Stimulated activated CD8-positive, alpha-beta memory T cell treated with anti-CD3 and anti-CD28 coated beads, Interleukin-12 subunit alpha, Interleukin-12 subunit beta, amount 100 ng/mL, for 4 hours (primary cell): Measurements from ENCODE around the gene POLQ.
"Not testable (repeated sequence)": the region's sequence is repeated elsewhere in the genome, so short reads cannot be mapped to it uniquely, and the experiment has no call there.

Experiments
- DNase-seq: peaks from one replicate; pipeline ENCODE4 v3.0.0-alpha.2; 2020; ENCODE audit warnings: low read depth

Gene POLQ

DNA sequence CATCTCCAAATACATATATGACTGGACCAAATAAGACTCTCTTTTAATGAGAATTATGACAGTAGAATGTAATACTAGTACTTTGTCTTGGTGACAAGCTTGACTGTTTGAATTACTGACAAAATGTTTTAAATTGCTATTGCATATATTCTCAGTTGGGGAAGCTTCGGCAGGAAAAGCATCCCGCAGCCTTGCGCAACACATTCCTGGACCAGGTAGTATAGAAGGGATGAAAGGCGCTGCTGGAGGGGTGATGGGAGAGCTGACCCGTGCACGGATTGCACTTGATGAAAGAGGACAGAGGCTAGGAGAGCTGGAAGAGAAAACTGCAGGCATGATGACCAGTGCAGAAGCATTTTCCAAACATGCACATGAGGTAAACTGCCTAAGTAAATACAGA is 127.6 kb downstream of the POLQ start:
- DNase-seq: no peak

DNA sequence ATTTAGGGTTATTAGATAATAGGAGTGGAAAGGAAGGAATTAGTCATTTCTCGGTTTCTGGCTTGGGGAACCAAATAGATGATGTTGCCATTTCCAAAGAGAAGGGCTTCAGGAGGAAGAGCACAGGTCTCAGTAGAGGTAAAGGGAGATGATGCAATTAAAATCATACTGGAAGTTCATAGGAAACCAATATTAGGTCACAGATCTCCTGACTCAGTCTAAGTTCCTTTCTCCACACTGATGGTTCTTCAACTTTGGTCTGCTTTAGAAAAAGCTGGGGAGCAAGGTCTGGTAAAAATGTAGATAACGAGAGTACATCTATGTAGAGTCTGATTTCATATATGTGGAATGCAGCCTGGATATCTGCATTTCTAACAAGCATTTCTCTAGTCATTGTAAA is 130.9 kb downstream of the POLQ start:
- DNase-seq: no peak

DNA sequence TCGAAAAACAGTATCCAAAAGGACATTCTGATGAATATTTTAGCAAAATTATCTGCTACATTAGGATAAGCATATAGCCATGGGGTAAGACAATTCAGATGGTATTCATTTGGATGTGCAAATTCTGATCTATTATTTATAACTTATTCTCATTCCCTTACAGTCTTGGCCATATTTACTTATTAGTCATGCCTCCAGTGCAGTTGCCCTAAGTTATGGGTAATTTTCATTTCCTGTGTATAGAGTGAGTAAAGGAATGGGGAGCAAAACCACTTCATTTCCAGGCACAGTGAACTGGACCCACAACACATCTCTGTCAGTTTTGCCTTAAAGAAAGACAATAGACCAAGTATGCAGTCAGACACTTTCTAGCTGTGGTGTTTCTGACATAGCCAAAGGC is 134.3 kb downstream of the POLQ start:
- DNase-seq: no peak

DNA sequence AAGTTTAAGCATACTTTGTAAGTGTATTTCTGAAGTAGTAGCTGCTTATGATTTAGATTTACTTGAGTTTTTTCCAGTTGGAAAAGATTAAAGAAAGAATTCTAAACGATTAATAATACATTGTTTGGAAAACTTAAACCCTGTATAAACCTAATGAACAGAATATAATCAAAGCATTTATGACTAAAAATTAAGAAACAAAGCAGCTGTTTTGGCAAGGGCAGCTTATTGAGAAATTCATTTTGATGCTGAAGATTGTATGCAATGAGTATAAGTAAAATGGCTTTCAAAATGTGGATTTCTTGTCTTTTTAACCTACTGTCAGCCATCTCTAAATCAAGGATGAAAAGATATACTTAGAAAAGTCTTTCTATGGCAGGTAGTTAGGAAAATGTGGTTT is 140.2 kb downstream of the POLQ start:
- DNase-seq: no peak

DNA sequence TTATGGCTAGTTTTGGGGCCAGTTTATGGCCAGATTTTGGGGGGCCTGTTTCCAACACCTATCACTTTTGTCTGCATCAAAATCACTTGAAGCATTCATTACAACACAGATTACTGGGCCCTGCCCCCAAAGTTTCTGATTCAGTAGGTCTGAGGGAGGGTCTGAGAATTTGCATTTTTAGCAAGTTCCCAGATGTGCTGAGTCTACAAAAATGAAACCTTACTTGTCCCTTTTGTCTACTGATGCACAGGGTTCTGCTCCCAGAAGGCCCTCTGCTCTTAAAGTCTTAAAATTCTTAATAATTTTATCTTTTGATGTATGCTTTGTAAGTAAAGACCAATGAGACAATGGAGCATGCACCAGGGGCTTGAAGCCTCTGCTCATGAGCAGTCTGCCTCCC is 146.0 kb downstream of the POLQ start:
- no peak for DNase-seq

DNA sequence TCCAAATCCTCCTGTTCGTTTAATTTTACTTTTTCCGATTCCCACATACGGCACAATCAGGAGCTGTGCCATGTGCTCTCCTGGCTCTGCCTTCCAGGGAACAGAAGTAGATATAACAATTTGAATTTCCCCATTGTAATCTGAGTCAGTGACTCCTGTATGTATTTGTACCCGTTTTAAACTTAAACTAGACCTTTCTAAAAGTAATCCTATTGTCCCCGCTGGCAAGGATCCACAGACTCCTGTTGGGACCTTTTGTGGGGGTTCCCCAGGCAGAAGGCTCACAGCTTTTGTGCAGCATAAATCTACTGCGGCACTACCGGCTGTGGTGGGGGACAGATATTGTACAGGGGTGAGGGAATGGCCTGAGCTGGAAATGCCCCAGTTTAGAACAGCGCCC is 147.7 kb downstream of the POLQ start:
- DNase-seq: not testable (repeated sequence)

DNA sequence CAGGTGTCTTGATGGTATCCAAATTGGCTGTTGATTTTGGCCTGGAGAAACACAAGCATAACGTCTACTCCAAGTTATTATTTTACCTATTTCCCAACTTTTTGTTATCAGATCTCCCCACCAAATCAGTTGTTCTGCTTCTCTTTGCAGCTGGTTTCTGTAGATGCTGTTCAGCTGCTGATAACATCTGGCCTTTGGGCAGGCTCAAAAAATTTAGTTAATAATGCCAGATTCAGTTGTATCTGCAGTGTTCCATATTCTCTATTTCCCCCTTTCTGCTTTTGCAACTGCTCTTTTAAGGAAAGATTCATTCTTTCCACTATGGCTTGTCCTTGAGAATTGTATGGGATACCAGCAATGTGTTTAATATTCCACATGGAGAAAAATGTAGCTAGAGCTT is 149.8 kb downstream of the POLQ start:
- DNase-seq: not testable (repeated sequence)

DNA sequence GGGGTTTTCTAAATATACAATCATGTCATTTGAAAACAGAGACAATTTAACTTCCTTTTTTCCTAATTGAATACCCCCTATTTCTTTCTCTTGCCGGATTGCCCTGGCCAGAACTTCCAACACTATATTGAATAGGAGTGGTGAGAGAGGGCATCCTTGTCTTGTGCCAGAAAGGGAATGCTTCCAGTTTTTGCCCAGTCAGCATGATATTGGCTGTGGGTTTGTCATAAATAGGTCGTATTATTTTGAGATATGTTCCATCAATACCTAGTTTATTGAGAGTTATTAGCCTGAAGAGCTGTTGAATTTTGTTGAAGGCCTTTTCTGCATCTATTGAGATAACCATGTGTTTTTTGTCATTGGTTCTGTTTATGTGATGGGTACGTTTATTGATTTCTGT is 157.5 kb downstream of the POLQ start:
- DNase-seq: not testable (repeated sequence)
